Nephron (organoid): ENCODE results near the gene NDUFA13.

Experiments
- H3K27ac Mint-ChIP-seq, 3 experiments: 2 replicates each; pipeline ENCODE4 v1.8.0; 2020; ENCODE audit warnings: mixed read lengths in 3 of 3, mild to moderate bottlenecking in 2 of 3, moderate library complexity in 1 of 3
- H3K27me3 Mint-ChIP-seq: 2 replicates; pipeline ENCODE4 v1.8.0; 2021; ENCODE audit warnings: low read depth, mild to moderate bottlenecking, moderate library complexity, mixed read lengths
- H3K36me3 Mint-ChIP-seq: 2 replicates; pipeline ENCODE4 v1.8.0; 2020; ENCODE audit warnings: low read depth, mixed read lengths
- H3K4me1 Mint-ChIP-seq: 2 replicates; pipeline ENCODE4 v1.8.0; 2020; ENCODE audit warnings: mixed read lengths
- H3K4me3 Mint-ChIP-seq, 3 experiments: 2 replicates each; pipeline ENCODE4 v1.8.0; 2020; ENCODE audit warnings: mild to moderate bottlenecking in 3 of 3, mixed read lengths in 3 of 3, moderate library complexity in 2 of 3
- H3K9me3 Mint-ChIP-seq: 2 replicates; pipeline ENCODE4 v1.8.0; 2020; ENCODE audit warnings: mixed read lengths
- CTCF ChIP-seq, 3 experiments: fragments of 200-600 bp; sonication (generic); IDR thresholded peaks; one replicate each; pipeline ENCODE4 v1.5.0; 2021; ENCODE audit warnings: antibody characterized with exemption in 3 of 3; ENCODE audit not compliant: unreplicated experiment in 3 of 3

The NDUFA13 gene

DNA sequence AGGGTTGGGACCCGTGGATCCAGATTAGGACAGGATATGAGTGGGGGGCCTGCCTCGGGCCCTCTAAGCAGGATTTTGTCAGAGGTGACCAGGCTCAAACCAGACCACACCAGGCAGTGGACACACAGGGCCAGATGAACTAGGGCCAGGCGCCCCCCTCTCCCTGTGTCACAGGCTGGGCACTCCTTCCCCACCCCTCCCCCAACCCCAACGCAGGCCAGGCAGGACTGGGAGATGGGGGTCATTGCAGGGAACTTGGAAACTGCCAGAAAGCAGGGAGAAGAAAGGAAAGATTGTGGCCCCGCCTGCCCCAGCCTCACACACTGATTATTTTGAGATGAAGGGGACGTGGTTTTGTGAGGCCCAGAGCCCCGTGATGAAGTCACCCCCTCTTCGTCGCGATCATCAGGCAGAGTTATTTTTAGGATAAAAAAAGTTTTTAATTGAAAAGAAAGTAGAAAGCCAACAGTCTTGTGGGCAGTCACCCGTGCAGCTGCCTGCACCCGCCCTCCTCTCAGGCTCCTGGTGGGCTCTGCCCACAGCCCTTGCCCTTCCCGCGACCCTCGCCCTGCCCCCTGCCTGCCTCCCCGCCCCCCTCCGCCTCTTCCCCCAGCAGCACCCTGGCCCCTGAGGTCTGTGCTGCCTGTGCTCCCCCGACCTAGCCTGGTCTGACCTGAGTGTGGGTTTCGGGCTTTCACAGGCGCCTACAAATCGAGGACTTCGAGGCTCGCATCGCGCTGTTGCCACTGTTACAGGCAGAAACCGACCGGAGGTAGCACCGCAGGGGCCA, 10.8 kb downstream of the NDUFA13 start:
- peaks cover 7% of the 10 kb centered on the region for H3K4me1 Mint-ChIP-seq
- H3K27ac Mint-ChIP-seq, result peak overlapping the region; percentile 68 to 91 (median 70)
- H3K4me3 Mint-ChIP-seq, result peak overlapping the region in 1 of 3 experiments; percentile 15
- peaks cover 17% of the 10 kb centered on the region for H3K36me3 Mint-ChIP-seq
- no peaks in the 10 kb centered on the region for H3K27me3 Mint-ChIP-seq
- TF ChIP-seq CTCF (IDR thresholded peaks at IDR 0.05; ENCODE audit: unreplicated experiment in 3 of 3), result no peak
- H3K9me3 Mint-ChIP-seq, result no peaks in the 10 kb centered on the region

GRCh38 chr19:19527371-19527656, 11.3 kb downstream of the NDUFA13 start:
- Mint-ChIP-seq H3K27me3 (no peaks in the 10 kb centered on the region), H3K36me3 (peaks cover 17% of the 10 kb centered on the region), H3K4me1 (peaks cover 11% of the 10 kb centered on the region), H3K27ac (peak overlapping the region in 1 of 3 experiments; percentile 91), H3K4me3 (no peak overlapping the region), H3K9me3 (no peaks in the 10 kb centered on the region)
- no peak for TF ChIP-seq CTCF (IDR thresholded peaks at IDR 0.05; ENCODE audit: unreplicated experiment in 3 of 3)

- Mint-ChIP-seq H3K4me1 (peaks cover 11% of the 10 kb centered on the region), H3K27me3 (peaks cover 1% of the 10 kb centered on the region), H3K36me3 (peaks cover 13% of the 10 kb centered on the region), H3K4me3 (no peak overlapping the region), H3K27ac (no peak overlapping the region), H3K9me3 (no peaks in the 10 kb centered on the region)
- TF ChIP-seq CTCF (IDR thresholded peaks at IDR 0.05; ENCODE audit: unreplicated experiment in 3 of 3), result no peak
Measured at GRCh38 chr19:19527674-19528625, 11.9 kb downstream of the NDUFA13 start.

- no peaks in the 10 kb centered on the region for H3K9me3 Mint-ChIP-seq
- H3K27ac Mint-ChIP-seq, result peak within 1 kb of the TSS in 1 of 3 experiments; percentile 82
- H3K36me3 Mint-ChIP-seq, result peaks cover 11% of the 10 kb centered on the region
- peaks cover 14% of the 10 kb centered on the region for H3K4me1 Mint-ChIP-seq
- TF ChIP-seq CTCF (IDR thresholded peaks at IDR 0.05; ENCODE audit: unreplicated experiment in 3 of 3), result no peak
- no peak within 1 kb of the TSS for H3K4me3 Mint-ChIP-seq
- H3K27me3 Mint-ChIP-seq, result peaks cover 3% of the 10 kb centered on the region
Measured at GRCh38 chr19:19528721-19529490, 12.9 kb downstream of the NDUFA13 start, which contains the start of gene YJEFN3. Gene YJEFN3, plus strand, starts transcription at chr19:19528911. Its CDS starts 22 bp downstream, at chr19:19528933.

DNA sequence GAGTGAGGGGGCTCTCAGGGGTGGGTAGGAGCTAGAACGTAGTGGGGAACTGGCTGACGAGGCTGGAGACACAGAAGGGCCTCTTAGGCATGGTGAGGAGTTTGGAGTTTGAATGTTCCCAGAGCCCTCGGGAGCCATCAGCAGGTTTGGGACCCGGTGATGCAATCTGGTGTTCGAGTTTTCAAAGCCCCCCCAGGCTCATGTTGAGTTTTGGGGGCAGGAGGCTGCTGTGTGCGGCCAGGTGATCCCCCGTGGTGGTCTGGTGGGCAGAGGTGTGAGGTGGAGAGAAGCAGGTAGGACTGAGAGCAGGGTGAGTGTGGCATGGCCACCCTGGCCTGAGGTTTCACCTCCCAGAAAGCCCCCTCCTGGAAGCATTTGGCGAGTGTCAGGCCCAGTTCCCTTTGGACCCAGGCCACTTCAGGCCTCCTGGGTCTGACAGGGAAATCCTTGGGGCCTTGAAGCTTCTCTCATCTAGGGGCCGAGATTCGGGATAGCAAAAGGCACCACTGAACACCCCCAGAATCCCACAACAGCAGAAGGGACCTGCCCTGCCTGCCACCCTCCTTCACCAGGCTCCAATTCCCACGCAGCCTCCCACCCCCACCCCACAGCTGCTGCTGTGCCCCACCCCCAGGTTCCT, 13.9 kb downstream of the NDUFA13 start:
- Mint-ChIP-seq H3K4me3 (no peak overlapping the region), H3K27ac (peak overlapping the region in 1 of 3 experiments; percentile 82), H3K36me3 (peaks cover 11% of the 10 kb centered on the region), H3K4me1 (peaks cover 20% of the 10 kb centered on the region), H3K27me3 (peaks cover 3% of the 10 kb centered on the region), H3K9me3 (no peaks in the 10 kb centered on the region)
- no peak for TF ChIP-seq CTCF (IDR thresholded peaks at IDR 0.05; ENCODE audit: unreplicated experiment in 3 of 3)
